ENCODE results near the gene ENOX2.

Gene ENOX2

GRCh38 chrX:130636277-130636676 lies 266.7 kb downstream of the ENOX2 start:
- TF ChIP-seq ZC3H10 (CRISPR knock-in tag; IDR thresholded peaks at IDR 0.05) (no peak), GLIS3 (CRISPR knock-in tag; IDR thresholded peaks at IDR 0.05) (no peak), ZNF565 (CRISPR knock-in tag; conservative IDR thresholded peaks at IDR 0.05; ENCODE audit: low read depth) (no peak), ZFP30 (CRISPR knock-in tag; IDR thresholded peaks at IDR 0.05) (no peak), TSHZ2 (CRISPR knock-in tag; IDR thresholded peaks at IDR 0.05) (no peak), ZFP3 (CRISPR knock-in tag; IDR thresholded peaks at IDR 0.05) (no peak), ZNF70 (CRISPR knock-in tag; IDR thresholded peaks at IDR 0.05) (no peak), SNAI2 (CRISPR knock-in tag; IDR thresholded peaks at IDR 0.05) (no peak), OSR1 (CRISPR knock-in tag; IDR thresholded peaks at IDR 0.05) (no peak), CSRNP3 (CRISPR knock-in tag; IDR thresholded peaks at IDR 0.05) (no peak)
- TF ChIP-seq, protein P1, sequence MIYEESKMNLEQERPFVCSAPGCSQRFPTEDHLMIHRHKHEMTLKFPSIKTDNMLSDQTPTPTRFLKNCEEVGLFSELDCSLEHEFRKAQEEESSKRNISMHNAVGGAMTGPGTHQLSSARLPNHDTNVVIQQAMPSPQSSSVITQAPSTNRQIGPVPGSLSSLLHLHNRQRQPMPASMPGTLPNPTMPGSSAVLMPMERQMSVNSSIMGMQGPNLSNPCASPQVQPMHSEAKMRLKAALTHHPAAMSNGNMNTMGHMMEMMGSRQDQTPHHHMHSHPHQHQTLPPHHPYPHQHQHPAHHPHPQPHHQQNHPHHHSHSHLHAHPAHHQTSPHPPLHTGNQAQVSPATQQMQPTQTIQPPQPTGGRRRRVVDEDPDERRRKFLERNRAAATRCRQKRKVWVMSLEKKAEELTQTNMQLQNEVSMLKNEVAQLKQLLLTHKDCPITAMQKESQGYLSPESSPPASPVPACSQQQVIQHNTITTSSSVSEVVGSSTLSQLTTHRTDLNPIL (CRISPR knock-in tag; IDR thresholded peaks at IDR 0.05; ENCODE audit: low read depth): no peak
- TF ChIP-seq, protein P2, sequence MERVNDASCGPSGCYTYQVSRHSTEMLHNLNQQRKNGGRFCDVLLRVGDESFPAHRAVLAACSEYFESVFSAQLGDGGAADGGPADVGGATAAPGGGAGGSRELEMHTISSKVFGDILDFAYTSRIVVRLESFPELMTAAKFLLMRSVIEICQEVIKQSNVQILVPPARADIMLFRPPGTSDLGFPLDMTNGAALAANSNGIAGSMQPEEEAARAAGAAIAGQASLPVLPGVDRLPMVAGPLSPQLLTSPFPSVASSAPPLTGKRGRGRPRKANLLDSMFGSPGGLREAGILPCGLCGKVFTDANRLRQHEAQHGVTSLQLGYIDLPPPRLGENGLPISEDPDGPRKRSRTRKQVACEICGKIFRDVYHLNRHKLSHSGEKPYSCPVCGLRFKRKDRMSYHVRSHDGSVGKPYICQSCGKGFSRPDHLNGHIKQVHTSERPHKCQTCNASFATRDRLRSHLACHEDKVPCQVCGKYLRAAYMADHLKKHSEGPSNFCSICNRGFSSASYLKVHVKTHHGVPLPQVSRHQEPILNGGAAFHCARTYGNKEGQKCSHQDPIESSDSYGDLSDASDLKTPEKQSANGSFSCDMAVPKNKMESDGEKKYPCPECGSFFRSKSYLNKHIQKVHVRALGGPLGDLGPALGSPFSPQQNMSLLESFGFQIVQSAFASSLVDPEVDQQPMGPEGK (CRISPR knock-in tag; IDR thresholded peaks at IDR 0.05; ENCODE audit: borderline replicate concordance): no peak
- no peak for ATAC-seq

GRCh38 chrX:130631011-130631410 lies 272.0 kb downstream of the ENOX2 start:
- TF ChIP-seq TSHZ2 (CRISPR knock-in tag; IDR thresholded peaks at IDR 0.05) (no peak), RARB (CRISPR knock-in tag; IDR thresholded peaks at IDR 0.05) (no peak), SNAI2 (CRISPR knock-in tag; IDR thresholded peaks at IDR 0.05) (no peak), ISL1 (CRISPR knock-in tag; IDR thresholded peaks at IDR 0.05) (no peak), BACH2 (CRISPR knock-in tag; IDR thresholded peaks at IDR 0.05; ENCODE audit: borderline replicate concordance) (no peak), PPARA (CRISPR knock-in tag; IDR thresholded peaks at IDR 0.05; ENCODE audit: borderline replicate concordance) (no peak), CSRNP3 (CRISPR knock-in tag; IDR thresholded peaks at IDR 0.05) (no peak), CSDC2 (CRISPR knock-in tag; IDR thresholded peaks at IDR 0.05) (no peak)
- TF ChIP-seq, protein P3, sequence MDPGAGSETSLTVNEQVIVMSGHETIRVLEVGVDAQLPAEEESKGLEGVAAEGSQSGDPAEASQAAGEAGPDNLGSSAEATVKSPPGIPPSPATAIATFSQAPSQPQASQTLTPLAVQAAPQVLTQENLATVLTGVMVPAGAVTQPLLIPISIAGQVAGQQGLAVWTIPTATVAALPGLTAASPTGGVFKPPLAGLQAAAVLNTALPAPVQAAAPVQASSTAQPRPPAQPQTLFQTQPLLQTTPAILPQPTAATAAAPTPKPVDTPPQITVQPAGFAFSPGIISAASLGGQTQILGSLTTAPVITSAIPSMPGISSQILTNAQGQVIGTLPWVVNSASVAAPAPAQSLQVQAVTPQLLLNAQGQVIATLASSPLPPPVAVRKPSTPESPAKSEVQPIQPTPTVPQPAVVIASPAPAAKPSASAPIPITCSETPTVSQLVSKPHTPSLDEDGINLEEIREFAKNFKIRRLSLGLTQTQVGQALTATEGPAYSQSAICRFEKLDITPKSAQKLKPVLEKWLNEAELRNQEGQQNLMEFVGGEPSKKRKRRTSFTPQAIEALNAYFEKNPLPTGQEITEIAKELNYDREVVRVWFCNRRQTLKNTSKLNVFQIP (CRISPR knock-in tag; IDR thresholded peaks at IDR 0.05; ENCODE audit: borderline replicate concordance, low read depth): no peak
- TF ChIP-seq, protein P1 (CRISPR knock-in tag; IDR thresholded peaks at IDR 0.05; ENCODE audit: low read depth): no peak
- ATAC-seq: no peak

Data from SK-N-SH treated with all-trans-retinoic acid at 6 μM for 48 hours (cell line).